Cortex of kidney (tissue), 1 donor: ENCODE measurements around the gene KICS2.

ENCODE experiments used
- DNase-seq: peaks from one replicate; lab custom pipeline; 2025; lab: John Stamatoyannopoulos, UW

The KICS2 gene

GRCh38 chr12:64173456-64173855 lies 48.6 kb downstream of the KICS2 start:
- DNase-seq = no peak
